Measurements from ENCODE around the gene PPP1R3C.

The PPP1R3C gene

GRCh38 chr10:91598211-91598977 lies 34.5 kb downstream of the PPP1R3C start:
- DNase-seq, result no peak

GRCh38 chr10:91597197-91597881 lies 35.5 kb downstream of the PPP1R3C start:
- DNase-seq, result no peak

GRCh38 chr10:91596825-91597196 lies 36.1 kb downstream of the PPP1R3C start:
- no peak for DNase-seq

- DNase-seq, result no peak
Measured at GRCh38 chr10:91593834-91594233, 39.0 kb downstream of the PPP1R3C start.

GRCh38 chr10:91593366-91593765 lies 39.5 kb downstream of the PPP1R3C start:
- DNase-seq, result no peak

GRCh38 chr10:91592266-91592975 lies 40.5 kb downstream of the PPP1R3C start:
- no peak for DNase-seq

GRCh38 chr10:91591797-91592174 lies 41.1 kb downstream of the PPP1R3C start:
- no peak for DNase-seq

- no peak for DNase-seq
Measured at GRCh38 chr10:91590904-91591796, 41.7 kb downstream of the PPP1R3C start.

GRCh38 chr10:91590142-91590903 lies 42.5 kb downstream of the PPP1R3C start:
- no peak for DNase-seq

- no peak for DNase-seq
Measured at GRCh38 chr10:91589658-91590035, 43.2 kb downstream of the PPP1R3C start.

- no peak for DNase-seq
Measured at GRCh38 chr10:91589015-91589657, 43.7 kb downstream of the PPP1R3C start.

GRCh38 chr10:91587710-91588638 lies 44.9 kb downstream of the PPP1R3C start:
- DNase-seq, result no peak

GRCh38 chr10:91582153-91582554 lies 50.7 kb downstream of the PPP1R3C start:
- DNase-seq, result no peak

GRCh38 chr10:91579329-91579985 lies 53.4 kb downstream of the PPP1R3C start:
- no peak for DNase-seq

All from inflammatory macrophage treated with lipopolysaccharide for 1 hour (primary cell).